Measurements from ENCODE around the gene SLC51B.
"Not testable (repeated sequence)": the region's sequence is repeated elsewhere in the genome, so short reads cannot be mapped to it uniquely, and the experiment has no call there.

The SLC51B gene

DNA sequence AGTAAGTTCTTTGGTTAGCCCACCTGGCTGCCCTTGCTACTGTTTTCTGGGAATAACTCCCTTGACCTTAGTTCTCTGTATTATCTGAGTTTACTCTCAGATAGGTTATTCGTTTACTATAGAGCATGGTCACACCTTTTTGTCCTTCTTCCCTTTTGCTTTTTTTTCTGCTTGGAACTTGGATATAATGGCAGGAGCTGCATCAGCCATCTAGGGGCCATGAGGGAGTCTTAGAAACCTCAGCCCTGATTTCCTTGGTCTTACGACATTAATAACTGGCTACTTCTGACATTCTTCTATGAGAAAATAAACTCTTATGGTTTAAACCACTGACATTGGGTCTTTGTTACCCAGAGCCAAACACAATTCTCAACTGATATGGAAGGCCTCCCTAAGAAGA, 3.4 kb upstream of the SLC51B start:
- DNase-seq (ENCODE audit: low read depth in 2 of 2) = no peak

DNA sequence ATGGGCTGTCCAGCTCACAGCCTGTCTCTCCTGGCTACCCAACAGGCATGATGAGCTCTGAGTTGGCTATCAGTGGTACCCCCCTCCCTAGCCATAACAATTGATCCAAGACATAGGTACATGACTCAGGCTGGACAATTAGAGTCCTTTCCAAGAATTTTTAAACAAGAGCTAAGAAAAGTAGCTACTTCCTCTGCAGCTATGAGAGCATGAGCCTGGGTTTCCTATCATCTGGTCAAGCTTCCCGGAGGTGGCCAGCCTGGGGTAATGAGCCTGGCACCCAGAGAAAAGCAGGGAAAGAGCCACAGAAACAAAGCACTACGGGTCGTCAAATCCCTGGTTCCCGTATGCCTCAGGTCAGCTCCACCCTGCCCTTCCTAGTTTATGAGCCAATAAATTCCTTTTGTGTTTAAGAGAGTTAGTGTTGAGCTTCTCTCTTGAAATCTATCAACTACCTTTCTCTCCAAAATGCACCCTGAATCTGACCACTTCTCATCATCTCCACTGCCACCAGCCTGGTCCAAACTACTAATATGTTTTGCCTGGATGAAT, 2.3 kb upstream of the SLC51B start:
- DNase-seq (ENCODE audit: low read depth in 2 of 2) = no peak

DNA sequence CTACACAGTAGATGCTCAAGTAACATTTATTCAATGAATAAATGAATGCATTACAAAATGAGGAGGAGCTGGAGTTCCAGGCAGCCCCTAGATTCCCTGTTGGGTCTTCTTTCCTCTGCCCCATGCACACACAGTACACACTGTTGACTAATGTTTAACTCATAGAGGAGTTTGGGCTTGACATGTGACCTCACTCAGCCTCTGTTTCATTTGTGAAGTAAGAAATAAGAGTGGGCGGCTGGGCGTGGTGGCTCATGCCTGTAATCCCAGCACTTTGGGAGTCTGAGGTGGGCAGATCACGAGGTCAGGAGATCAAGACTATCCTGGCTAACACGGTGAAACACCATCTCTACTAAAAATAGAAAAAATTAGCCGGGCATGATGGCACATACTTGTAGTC, 969 bp upstream of the SLC51B start:
- DNase-seq (ENCODE audit: low read depth in 2 of 2) = not testable (repeated sequence)

DNA sequence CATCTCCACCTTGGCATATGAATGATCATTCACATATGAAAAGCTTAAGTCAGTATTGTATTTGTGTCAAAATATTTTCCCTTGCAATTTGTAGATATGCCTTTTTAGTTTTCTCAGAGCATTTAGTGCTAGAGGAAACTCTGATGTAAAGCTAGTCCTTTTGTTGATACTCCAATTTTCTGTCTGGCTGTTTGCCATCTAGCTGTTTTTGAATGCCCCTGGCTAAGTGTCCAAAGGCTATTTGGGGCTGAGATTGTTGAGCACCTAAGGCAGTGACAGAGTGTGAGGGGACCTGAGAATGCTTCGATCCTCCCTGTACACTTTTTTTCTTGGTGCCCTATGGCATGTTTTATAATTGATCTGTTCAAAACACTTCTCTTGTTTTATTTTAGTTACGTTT, 3.1 kb downstream of the SLC51B start:
- no peak for DNase-seq (ENCODE audit: low read depth in 2 of 2)

DNA sequence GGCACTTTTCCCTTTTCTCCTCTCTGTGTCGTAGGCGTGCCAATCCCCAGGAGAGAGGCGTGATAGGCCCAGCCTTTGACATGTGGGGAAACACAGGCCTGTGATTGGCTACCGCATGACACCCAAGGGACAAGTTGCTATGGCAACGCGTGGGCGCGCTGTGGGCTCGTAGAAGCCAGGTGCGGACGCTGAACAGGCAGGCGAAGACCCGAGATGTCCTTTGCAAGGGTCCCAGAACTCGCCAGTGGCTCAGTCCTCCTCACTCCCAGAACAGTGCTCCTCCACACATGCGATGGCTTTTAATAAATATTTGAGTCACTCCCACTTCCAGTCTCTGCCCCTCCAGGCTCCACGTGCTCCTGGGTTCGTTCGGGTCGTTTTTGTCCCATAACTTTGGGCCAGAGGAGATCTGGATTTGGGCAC, 4.2 kb downstream of the SLC51B start:
- DNase-seq (ENCODE audit: low read depth in 2 of 2) = peak; percentile 80 to 88

DNA sequence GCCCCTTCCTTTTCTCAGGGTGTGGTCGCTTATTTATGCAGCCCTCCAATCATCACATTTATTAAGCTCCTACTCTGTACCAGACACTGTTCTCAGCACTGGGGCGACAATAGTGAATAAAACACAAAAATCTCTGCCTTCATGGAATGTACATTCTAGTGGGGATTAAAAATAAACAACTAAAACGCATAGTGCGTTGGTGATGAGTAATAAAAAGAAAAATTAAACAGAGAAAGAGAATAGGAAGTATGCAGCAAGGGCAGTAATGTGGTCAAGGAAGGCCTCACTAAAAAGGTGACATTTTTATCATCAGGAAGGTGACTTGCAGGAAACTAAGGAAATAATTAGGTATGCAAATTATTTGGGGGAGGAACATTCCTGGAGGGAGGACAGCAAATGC, 5.1 kb downstream of the SLC51B start:
- no peak for DNase-seq (ENCODE audit: low read depth in 2 of 2)

DNA sequence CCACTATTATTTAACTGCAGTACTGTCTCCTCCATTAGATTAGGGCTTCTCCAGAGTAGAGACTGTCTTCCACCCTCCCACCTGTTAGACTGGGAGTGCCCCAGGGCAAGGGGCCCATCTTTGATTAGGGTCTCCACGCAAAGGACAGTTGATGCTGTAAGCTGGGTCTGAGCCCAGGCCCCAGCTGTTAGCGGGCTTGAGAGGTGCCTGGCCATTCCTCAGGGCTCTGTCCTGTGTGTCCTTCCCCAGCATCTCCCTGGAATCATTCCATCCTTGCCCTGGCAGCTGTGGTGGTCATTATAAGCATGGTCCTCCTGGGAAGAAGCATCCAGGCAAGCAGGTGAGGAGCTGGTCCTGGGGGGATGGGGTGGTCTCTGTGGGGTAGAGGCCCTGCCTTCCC, 6.1 kb downstream of the SLC51B start:
- no peak for DNase-seq (ENCODE audit: low read depth in 2 of 2)

DNA sequence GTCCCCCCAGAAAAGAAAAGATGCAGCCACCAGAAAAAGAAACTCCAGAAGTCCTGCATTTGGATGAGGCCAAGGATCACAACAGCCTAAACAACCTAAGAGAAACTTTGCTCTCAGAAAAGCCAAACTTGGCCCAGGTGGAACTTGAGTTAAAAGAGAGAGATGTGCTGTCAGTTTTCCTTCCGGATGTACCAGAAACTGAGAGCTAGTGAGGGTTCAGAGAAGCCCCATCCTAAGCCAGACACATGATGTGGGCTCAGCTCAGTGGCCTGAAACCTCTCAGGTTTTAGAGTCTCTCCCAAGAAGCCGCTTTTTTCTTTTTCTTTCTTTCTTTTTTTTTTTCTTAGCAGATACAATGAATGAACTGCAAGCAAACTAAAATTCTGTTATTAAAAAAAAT, 7.8 kb downstream of the SLC51B start:
- DNase-seq (ENCODE audit: low read depth in 2 of 2) = no peak

DNA sequence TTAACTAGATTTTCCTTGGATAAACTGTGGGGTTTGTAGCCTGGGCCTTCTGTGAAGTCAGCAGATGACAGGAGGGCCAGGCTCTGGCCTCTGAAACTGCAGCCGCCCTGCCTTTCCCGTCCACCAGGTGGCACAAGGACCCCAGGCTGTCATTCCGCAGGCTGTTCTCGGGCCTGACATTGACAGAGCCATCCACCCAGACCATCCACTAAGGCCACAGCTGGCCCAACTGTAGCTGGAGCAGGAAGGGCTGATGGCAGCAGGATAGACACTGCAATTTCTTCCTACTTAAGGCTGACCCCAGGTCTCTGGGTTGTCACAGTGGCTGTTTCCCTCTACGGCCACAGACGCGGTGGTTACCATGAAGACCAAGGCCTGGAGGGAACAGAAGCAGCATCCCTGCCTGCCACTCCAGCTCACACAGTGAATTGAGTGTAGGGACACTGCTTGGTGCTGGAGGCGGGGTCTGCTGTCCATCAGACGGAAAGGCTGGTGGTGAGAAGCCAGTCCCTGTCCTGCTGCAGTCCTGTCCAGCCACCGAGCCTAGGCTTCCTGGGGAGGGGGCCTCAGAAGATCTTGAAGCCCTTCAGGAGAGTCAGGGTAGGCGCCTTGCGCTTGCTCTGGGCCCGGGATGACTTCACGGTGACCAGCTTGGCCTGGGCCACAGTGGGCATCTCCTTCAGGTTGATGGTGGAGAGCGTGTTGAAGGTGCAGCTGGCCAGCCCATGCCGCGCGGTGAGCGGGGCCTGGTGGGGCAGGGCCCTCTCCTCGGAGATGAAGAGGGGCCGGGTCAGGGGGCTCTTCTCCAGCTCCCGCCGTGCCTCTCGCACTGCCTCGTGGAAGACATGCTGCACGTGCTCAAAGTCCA, 9.4 kb downstream of the SLC51B start:
- peak; percentile 27 to 45 for DNase-seq (ENCODE audit: low read depth in 2 of 2)

DNA sequence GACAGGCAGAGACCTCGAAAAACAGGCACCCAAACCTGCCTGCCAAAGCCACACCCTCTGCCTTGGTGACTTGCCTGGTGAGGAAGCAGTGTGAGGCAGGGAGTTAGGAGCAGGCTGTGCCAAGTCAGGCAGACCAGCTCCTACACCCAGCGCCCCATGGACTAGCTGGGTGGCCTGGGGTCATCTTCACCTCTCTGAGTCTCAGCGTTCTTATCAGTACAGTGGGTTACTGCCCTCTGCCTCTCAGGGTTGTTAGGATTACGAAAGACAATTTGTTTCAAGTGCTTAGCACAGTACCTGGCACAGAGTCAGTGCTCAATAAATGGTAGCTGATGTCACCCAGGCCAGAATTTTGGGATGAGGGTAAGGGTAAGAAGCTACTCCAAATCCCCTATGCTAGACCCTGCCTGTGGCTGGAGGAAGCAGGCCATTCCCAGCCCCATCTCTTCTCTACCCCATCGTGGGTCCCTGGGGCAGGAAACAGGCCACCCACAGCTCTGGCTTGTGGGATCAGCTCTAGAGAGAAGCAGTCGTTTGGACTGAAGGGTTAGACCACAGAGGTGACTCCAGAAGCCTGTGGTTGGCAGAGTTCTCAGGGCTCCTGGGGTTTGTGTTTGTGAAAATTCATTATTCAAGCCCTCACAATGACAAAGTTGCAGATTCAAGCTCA, 10.1 kb downstream of the SLC51B start:
- DNase-seq (ENCODE audit: low read depth in 2 of 2) = no peak

DNA sequence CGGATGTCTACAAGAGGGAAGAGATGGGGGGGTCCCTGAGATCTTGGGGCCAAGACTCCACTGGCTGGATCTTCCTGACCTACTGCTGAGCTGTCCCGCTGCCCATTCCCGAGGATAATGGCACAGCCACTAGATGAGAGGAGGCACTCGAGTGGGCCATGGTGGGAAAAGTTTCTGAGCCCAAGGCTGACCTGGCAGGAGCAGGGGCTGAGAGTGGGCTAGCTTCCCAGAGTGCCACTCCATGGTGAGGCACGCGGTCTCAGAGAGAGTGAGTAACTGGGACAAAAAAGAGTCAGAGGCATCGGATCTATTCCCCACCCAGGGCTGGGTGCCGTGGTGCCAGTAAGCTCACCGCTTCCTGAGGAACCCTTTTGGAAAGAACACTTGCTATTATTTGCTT, 10.9 kb downstream of the SLC51B start:
- no peak for DNase-seq (ENCODE audit: low read depth in 2 of 2)

DNA sequence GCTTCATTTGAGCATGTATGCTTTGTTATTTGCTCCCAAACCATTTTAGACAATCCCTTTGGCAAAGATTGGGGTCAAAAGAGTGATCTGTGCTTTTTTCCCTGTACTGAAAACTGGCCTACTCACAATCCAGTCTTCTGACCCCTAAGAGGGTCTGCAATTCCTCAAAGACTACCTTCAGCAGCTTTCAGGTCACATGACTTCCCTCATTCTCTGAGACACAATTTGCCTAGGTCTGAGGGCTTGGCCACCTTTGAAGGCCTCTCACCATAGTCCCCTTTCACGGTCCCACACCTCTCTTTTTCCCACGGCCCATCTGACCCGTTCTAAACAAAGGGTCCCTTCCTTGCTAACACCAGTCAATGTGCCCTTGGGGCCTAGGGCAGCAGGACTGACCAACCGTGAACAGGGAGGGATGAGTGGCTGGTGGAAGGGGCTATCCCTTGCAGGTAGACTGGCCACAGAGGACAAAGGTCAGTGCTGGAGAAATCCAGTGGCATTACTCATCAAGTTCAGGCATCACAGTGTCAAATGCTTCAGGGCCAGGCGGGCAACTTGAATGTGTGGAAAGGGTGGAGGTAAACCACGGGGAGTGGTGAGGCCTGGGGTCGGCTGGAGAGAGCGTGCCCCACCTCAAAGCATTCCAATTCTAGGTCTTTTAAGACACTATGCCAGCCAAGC, 11.8 kb downstream of the SLC51B start:
- no peak for DNase-seq (ENCODE audit: low read depth in 2 of 2)

DNA sequence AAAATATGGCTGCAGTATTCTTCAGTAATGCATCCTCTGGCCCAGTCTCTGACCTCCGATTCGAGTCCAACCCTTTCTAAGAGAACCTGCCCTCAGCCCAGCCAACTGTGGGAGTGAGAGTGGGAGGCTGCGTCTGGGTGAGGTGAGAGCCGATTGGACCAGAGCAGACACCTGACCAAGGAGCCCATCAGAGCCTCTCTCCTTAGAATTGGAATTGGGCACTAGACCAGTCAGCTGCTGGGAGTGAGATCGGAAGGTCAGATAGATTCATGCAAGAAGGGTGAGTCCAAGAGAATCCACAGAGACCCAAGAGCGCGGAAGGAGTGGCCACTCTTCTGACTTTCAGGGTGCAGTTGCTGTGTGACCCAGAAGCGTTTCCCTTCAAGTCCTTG, 12.4 kb downstream of the SLC51B start:
- DNase-seq (ENCODE audit: low read depth in 2 of 2) = no peak

DNA sequence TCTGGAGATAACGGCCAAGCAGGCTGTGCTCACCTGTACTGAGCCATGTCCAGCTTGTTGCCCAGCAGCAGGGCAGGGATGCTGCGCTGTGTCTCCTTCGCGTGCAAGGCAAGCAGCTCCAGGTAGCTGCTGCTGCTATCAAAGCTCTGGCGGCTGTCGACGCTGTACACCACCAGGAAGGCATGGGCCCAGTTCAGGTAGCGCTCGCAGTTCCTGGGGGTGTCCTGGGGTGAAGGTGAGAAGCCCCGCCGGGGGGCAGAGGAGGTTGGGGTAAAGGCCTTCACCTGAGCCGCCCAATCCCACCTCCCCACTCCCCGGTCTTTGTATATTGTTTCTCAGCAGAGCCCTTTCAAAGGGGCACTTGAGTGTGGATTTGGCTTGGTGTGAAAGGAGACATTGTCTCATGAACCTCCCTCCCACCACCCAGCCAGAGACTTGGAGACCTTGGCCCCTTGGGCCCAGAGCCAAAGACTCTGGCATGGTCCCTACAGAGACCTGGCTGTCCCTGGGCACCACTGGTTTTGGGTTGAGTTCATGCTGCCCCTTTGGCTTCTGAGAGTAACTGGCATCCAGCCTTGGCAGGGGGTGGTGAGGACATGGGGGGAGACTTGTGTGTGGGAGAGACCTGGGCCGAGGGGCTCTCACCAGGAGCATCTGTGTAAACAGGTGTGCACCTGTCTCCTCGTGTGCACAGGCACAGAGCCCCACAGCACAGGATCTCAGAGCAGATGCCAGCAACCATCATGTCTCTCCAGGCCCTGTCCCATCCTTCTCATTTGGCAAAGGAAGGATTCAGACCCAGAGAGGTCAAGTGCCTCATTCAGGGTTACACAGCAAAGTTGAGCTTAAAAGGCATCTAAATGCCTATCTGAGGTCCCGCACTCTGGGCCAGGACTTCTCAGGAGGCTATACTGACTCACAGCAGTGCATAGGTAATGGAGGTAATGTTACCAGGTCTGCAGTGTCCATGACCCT, 13.5 kb downstream of the SLC51B start:
- DNase-seq (ENCODE audit: low read depth in 2 of 2) = no peak

DNA sequence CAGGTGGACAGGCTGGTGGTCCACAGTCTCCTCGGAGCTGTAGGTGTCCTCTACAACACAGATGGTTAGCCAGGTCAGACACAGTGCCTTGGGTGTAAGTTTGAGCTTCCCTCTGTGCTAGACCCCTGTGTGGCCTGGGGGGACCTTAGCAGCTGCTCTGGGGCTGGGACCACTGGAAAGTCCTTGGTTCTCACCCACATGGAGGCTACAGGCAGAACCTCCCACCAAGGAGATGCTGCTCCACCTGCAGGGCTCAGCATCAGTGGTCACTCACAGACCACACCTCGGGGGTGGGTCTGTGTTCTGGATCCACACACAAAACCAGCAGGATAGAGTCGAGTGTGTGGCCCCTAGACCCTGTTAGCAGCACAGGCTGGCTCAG, 14.2 kb downstream of the SLC51B start:
- no peak for DNase-seq (ENCODE audit: low read depth in 2 of 2)

DNA sequence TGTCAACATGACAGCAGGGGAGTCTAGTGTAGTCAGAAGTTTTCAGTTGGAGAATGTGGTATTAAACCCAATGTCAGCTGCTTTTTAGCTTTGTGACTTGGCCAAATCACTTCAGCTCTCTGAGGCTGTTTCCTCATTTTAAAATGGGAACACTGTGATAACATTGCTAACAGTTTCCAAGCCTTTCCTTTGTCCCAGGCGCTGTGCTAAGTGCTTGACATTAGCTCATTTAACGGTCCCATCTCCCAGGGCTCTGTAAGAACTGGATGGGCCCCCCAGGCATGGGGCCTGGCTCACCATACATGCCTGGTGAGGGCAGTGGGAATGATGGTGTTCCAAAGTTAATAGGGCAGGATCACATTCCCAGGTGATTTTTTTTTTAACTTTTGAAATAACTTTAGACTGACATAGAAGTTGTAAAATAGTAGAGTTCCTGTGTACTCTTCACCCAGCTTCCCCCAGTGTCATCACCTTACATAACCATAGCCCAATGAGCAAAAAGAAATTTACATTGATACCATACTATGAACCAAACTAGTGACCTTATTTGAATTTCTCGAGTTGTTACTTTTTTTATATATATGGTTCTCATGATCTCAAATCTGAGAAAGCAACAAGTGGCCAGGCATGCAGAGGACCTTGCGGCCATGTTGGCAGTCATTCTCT, 14.9 kb downstream of the SLC51B start:
- no peak for DNase-seq (ENCODE audit: low read depth in 2 of 2)

DNA sequence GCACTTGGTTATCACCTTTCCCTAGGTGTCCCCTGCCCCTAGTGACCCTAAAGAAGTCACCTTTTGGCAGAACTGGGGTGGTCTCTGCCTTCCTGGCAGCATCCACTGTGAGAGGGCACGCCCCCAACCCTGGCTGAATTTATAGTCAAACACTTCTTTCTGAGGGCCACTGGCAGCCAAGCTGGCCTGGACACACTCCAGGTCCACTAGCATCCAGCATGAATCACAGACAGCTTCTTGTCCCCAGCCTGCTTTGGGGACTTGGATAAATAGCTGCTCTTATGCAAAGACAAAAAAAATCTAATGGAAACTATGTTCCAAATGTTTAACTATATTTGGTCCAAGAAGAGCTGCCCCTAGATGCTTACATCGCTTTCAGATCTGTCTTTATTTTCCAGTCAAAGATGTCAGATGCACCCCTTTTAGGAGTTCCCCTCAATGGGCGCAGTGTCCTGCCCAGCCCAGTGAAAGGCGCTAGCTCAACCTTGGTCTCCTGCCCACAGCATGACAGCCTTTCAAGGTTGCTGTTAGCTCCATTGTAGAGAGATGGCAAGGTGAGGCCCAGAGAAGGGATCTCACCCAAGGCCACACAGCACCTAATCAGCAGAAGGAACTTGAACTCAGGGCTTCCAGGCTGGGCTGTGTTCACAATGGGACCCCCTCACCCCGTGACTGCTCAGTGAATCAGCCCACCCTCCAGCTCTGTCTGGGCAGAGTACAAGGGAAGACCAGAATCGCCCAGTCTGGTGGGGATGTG, 15.6 kb downstream of the SLC51B start:
- DNase-seq (ENCODE audit: low read depth in 2 of 2) = no peak

DNA sequence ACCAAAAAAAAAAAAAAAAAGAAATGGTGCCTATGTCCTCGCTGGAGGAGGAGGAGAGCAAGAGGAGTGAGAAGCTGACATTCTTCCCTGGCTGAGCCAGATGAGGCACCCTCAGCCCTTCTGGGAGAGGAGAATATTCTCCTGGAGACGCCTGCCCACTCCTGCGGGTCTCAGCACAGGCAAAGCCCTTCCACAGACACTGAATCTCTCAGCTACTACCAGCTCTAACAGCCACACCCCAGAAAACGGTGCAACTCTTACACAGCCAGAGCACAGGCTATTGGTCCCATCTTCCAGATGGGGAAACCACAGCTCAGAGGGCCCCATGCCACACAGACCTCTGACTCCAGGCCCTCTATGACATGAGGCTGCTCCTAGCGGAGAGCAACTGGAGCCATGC, 16.9 kb downstream of the SLC51B start:
- no peak for DNase-seq (ENCODE audit: low read depth in 2 of 2)

DNA sequence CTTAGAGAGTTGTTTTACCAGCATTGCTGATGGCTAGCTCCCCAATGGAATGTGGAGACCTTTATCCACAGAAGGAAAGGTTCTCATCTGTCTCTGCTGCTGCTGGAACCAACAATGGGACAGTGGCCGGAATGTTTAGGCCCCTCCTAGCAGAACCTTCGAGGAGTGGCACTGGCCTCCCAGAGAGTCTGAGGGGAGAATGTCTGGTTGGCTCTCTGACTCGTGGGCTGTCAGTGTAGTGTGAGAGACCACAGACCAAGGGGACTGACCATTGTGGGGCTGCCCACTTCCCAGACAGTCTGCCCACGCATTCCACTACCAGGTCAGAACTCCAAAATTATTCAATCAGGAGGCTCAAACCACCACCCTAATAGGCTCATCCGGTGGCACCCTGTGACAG, 17.5 kb downstream of the SLC51B start:
- DNase-seq (ENCODE audit: low read depth in 2 of 2) = no peak

DNA sequence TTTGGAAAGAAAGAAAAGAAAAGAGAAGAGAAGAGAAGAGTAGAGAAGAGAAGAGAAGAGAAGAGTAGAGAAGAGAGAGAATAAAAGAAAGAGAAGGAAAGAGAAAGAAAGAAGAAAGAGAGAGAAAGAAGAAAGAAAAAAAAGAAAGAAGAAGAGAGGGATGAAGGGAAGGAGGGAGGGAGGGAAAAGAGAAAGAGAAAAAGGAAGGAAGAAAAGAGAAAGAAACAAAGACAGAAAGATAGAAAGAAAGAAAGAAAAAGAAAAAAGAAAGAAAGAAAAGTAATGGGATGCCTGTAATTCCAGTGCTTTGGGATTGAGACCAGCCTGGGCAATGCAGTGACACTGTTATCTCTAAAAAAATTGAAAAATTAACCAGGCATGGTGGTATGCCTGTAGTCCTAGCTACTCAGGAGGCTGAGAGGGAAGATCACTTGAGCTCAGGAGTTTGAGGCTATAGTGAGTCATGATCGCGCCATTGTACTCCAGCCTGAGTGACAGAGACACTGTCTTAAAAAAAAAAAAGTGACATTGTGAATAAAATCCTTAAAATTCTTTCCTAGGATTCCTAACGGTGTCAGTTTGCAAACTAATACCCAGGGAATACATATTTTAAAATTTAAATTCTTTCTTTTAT, 20.9 kb downstream of the SLC51B start:
- no peak for DNase-seq (ENCODE audit: low read depth in 2 of 2)
